ENCODE measurements around the gene YIF1A. TPM values are rescaled to one million over a fixed set of nuclear protein-coding genes. Genes with fewer than 3 reads are reported as not detected.

The YIF1A gene
- polyA plus RNA-seq, 1 donor (not counting 4 experiments of a cell fraction or from before 2014, with no cell fraction given) = 80.3 TPM

DNA sequence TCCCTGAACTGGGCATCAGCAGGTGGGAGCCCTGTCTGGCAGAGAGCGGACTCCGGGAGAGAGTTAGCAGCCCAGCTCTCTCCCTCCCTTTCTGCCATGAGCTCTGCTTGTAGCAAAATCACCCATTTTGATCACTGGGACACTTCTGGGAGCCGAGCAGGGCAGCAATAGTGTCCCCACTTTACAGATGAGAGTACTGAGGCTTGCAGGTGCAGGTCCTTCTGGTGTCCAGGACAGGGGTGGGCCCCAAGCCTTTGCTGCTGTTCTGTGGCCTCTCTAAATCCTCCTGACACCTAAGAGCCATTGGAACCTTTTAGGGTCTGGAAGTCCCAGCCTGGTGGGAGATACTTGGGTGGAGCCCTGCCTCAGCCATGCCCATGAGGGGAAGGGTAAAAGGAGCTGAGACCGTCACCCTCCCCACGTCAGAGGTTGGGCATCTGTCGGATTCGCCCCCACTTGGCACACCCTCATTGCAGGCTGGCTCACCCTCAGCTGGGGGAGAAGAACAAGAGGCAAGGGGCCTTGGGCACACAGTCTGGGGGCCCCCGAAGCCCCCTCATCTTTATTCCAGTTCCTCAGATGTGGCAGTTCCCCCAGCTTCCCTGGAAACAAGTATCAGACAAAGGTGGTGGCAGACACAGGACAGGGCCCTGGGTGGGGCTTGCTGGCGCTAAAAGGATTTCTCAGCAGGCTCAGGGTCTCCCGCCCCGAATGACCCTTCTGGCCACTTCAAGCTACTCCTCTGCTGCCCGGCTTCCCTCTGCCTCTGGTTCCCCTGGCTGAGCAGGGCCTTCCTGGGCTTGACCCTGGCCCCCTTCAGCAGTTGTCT is 42.8 kb upstream of the YIF1A start:
- no peak for FAIRE-seq
- DNase-seq (ENCODE audit: low read depth, low spot score) = no peak
- no peak for TF ChIP-seq EZH2 (IDR thresholded peaks at IDR 0.05; ENCODE audit: low read length)
- TF ChIP-seq, protein P1, sequence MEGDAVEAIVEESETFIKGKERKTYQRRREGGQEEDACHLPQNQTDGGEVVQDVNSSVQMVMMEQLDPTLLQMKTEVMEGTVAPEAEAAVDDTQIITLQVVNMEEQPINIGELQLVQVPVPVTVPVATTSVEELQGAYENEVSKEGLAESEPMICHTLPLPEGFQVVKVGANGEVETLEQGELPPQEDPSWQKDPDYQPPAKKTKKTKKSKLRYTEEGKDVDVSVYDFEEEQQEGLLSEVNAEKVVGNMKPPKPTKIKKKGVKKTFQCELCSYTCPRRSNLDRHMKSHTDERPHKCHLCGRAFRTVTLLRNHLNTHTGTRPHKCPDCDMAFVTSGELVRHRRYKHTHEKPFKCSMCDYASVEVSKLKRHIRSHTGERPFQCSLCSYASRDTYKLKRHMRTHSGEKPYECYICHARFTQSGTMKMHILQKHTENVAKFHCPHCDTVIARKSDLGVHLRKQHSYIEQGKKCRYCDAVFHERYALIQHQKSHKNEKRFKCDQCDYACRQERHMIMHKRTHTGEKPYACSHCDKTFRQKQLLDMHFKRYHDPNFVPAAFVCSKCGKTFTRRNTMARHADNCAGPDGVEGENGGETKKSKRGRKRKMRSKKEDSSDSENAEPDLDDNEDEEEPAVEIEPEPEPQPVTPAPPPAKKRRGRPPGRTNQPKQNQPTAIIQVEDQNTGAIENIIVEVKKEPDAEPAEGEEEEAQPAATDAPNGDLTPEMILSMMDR (optimal IDR thresholded peaks at IDR 0.05 in 1 of 3, IDR thresholded peaks at IDR 0.05 in 1 of 3, conservative IDR thresholded peaks at IDR 0.05 in 1 of 3; ENCODE audit: extremely low read depth in 1 of 3, insufficient read depth in 2 of 3, low read length in 3 of 3) = no peak
- H3K4me3 ChIP-seq (ENCODE audit: control insufficient read depth in 2 of 3, extremely low read depth in 1 of 3, insufficient read depth in 2 of 3, low read depth in 1 of 3, low read length in 3 of 3) = no peak overlapping the region
- H3K9me1 ChIP-seq (ENCODE audit: control insufficient read depth, extremely low read depth, insufficient read depth, low read length) = peaks cover 3% of the 10 kb centered on the region
- no peaks in the 10 kb centered on the region for H3K9me3 ChIP-seq (ENCODE audit: control insufficient read depth, low read depth, low read length)
- H3K9ac ChIP-seq (ENCODE audit: control insufficient read depth, extremely low read depth, insufficient read depth, low read length) = no peak overlapping the region
- H3K79me2 ChIP-seq (ENCODE audit: control insufficient read depth, insufficient read depth, low read length) = peaks cover 22% of the 10 kb centered on the region
- peaks cover 40% of the 10 kb centered on the region for H3K4me1 ChIP-seq (ENCODE audit: control insufficient read depth, extremely low read depth, insufficient read depth, low read length)
- no peak overlapping the region for H2AFZ ChIP-seq (ENCODE audit: control insufficient read depth, low read length)
- peaks cover 3% of the 10 kb centered on the region for H4K20me1 ChIP-seq (ENCODE audit: control insufficient read depth, extremely low read depth, insufficient read depth, low read length)
- H3K27ac ChIP-seq (ENCODE audit: control insufficient read depth, insufficient read depth, low read length) = no peak overlapping the region
- peaks cover 23 to 31% of the 10 kb centered on the region in 2 experiments for H3K36me3 ChIP-seq (ENCODE audit: control insufficient read depth in 2 of 2, extremely low read depth in 1 of 2, insufficient read depth in 2 of 2, low read length in 2 of 2)
- dilution Hi-C loops (cut with MboI; ENCODE audit: extremely low pct_ligation_motif_present, low sequenced_read_pairs) = no loop called here
- H3K4me2 ChIP-seq (ENCODE audit: control insufficient read depth, extremely low read depth, insufficient read depth, low read depth, low read length) = no peak overlapping the region
- no peaks in the 10 kb centered on the region for H3K27me3 ChIP-seq (ENCODE audit: control insufficient read depth, extremely low read depth, insufficient read depth, low read length)

DNA sequence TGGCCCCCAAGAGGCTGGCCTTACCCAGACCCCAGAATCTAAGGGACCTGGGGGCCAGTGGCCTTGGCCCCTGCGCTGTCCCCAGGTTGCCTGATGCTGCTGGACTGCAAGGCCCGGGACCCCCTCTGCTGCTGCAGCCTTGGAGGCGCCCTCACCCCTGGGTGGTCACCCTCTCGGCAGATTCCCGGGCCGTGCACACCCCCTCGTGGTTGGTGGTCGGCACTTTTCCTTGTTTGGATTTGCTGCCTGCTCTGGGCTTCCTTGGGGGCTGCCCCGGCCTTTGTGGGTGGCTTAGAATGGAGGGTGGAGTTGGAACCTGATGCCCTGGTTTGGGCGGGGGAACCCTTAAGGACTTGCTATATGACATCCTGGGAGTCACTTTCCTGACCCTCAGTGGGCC is 42.0 kb upstream of the YIF1A start:
- Histone ChIP-seq H3K36me3 (ENCODE audit: control insufficient read depth in 2 of 2, extremely low read depth in 1 of 2, insufficient read depth in 2 of 2, low read length in 2 of 2) (peaks cover 23 to 31% of the 10 kb centered on the region in 2 experiments), H3K79me2 (ENCODE audit: control insufficient read depth, insufficient read depth, low read length) (peaks cover 22% of the 10 kb centered on the region), H3K9me1 (ENCODE audit: control insufficient read depth, extremely low read depth, insufficient read depth, low read length) (no peaks in the 10 kb centered on the region), H2AFZ (ENCODE audit: control insufficient read depth, low read length) (no peak overlapping the region), H4K20me1 (ENCODE audit: control insufficient read depth, extremely low read depth, insufficient read depth, low read length) (peaks cover 3% of the 10 kb centered on the region), H3K27ac (ENCODE audit: control insufficient read depth, insufficient read depth, low read length) (no peak overlapping the region), H3K4me3 (ENCODE audit: control insufficient read depth in 2 of 3, extremely low read depth in 1 of 3, insufficient read depth in 2 of 3, low read depth in 1 of 3, low read length in 3 of 3) (no peak overlapping the region), H3K27me3 (ENCODE audit: control insufficient read depth, extremely low read depth, insufficient read depth, low read length) (no peaks in the 10 kb centered on the region), H3K9ac (ENCODE audit: control insufficient read depth, extremely low read depth, insufficient read depth, low read length) (no peak overlapping the region), H3K4me2 (ENCODE audit: control insufficient read depth, extremely low read depth, insufficient read depth, low read depth, low read length) (no peak overlapping the region), H3K4me1 (ENCODE audit: control insufficient read depth, extremely low read depth, insufficient read depth, low read length) (peaks cover 39% of the 10 kb centered on the region), H3K9me3 (ENCODE audit: control insufficient read depth, low read depth, low read length) (no peaks in the 10 kb centered on the region)
- no peak for TF ChIP-seq EZH2 (IDR thresholded peaks at IDR 0.05; ENCODE audit: low read length)
- TF ChIP-seq, protein P1 (optimal IDR thresholded peaks at IDR 0.05 in 1 of 3, IDR thresholded peaks at IDR 0.05 in 1 of 3, conservative IDR thresholded peaks at IDR 0.05 in 1 of 3; ENCODE audit: extremely low read depth in 1 of 3, insufficient read depth in 2 of 3, low read length in 3 of 3) = no peak
- DNase-seq (ENCODE audit: low read depth, low spot score) (no peak), FAIRE-seq (no peak)
- dilution Hi-C loops (cut with MboI; ENCODE audit: extremely low pct_ligation_motif_present, low sequenced_read_pairs) = no loop called here
